Measurements from ENCODE around the gene MAGI2.

Gene MAGI2

GRCh38 chr7:78114993-78115392 lies 1338.5 kb downstream of the MAGI2 start:
- no peaks in the 10 kb centered on the region for H3K27me3 ChIP-seq (ENCODE audit: control insufficient read depth, low read length)
- H3K4me1 ChIP-seq (ENCODE audit: control insufficient read depth, low read length) = no peaks in the 10 kb centered on the region
- no peaks in the 10 kb centered on the region for H3K79me2 ChIP-seq (ENCODE audit: control insufficient read depth, low read length)
- no peaks in the 10 kb centered on the region for H3K9me3 ChIP-seq (ENCODE audit: control insufficient read depth, insufficient read depth, low read length)
- no peaks in the 10 kb centered on the region for H4K20me1 ChIP-seq (ENCODE audit: control insufficient read depth, insufficient read depth, low read depth, low read length)
- H3F3A ChIP-seq (ENCODE audit: control insufficient read depth, insufficient read depth) = no peaks in the 10 kb centered on the region
- no peak for TF ChIP-seq CTCF (IDR thresholded peaks at IDR 0.05; ENCODE audit: low read depth, low read length, poor library complexity, severe bottlenecking)
- no peak for TF ChIP-seq EZH2phosphoT487 (IDR thresholded peaks at IDR 0.05; ENCODE audit: borderline replicate concordance, low read length)
- H3K4me3 ChIP-seq (ENCODE audit: low read length) = no peak overlapping the region
- H3K4me2 ChIP-seq (ENCODE audit: low read length) = no peak overlapping the region
- H3K9me2 ChIP-seq (replicated peaks; ENCODE audit: control insufficient read depth, low read length) = no peaks in the 10 kb centered on the region
- no peak overlapping the region for H3K27ac ChIP-seq (ENCODE audit: low read depth, low read length)
- no peaks in the 10 kb centered on the region for H3K36me3 ChIP-seq (ENCODE audit: control insufficient read depth, low read length)

- Histone ChIP-seq H3K4me1 (ENCODE audit: control insufficient read depth, low read length) (no peaks in the 10 kb centered on the region), H3K79me2 (ENCODE audit: control insufficient read depth, low read length) (no peaks in the 10 kb centered on the region), H3K27ac (ENCODE audit: low read depth, low read length) (no peak overlapping the region), H3K4me2 (ENCODE audit: low read length) (no peak overlapping the region), H3K9me3 (ENCODE audit: control insufficient read depth, insufficient read depth, low read length) (no peaks in the 10 kb centered on the region), H3K36me3 (ENCODE audit: control insufficient read depth, low read length) (no peaks in the 10 kb centered on the region), H3K9me2 (replicated peaks; ENCODE audit: control insufficient read depth, low read length) (no peaks in the 10 kb centered on the region), H3K4me3 (ENCODE audit: low read length) (no peak overlapping the region), H4K20me1 (ENCODE audit: control insufficient read depth, insufficient read depth, low read depth, low read length) (no peaks in the 10 kb centered on the region), H3F3A (ENCODE audit: control insufficient read depth, insufficient read depth) (no peaks in the 10 kb centered on the region), H3K27me3 (ENCODE audit: control insufficient read depth, low read length) (no peaks in the 10 kb centered on the region)
- no peak for TF ChIP-seq CTCF (IDR thresholded peaks at IDR 0.05; ENCODE audit: low read depth, low read length, poor library complexity, severe bottlenecking)
- TF ChIP-seq EZH2phosphoT487 (IDR thresholded peaks at IDR 0.05; ENCODE audit: borderline replicate concordance, low read length) = no peak
Observed at GRCh38 chr7:78112488-78112887, 1341.0 kb downstream of the MAGI2 start.

- Histone ChIP-seq H3K27me3 (ENCODE audit: control insufficient read depth, low read length) (no peaks in the 10 kb centered on the region), H3K9me2 (replicated peaks; ENCODE audit: control insufficient read depth, low read length) (no peaks in the 10 kb centered on the region), H3K9me3 (ENCODE audit: control insufficient read depth, insufficient read depth, low read length) (no peaks in the 10 kb centered on the region), H3K36me3 (ENCODE audit: control insufficient read depth, low read length) (no peaks in the 10 kb centered on the region), H3K4me3 (ENCODE audit: low read length) (no peak overlapping the region), H3K27ac (ENCODE audit: low read depth, low read length) (no peak overlapping the region), H3K79me2 (ENCODE audit: control insufficient read depth, low read length) (no peaks in the 10 kb centered on the region), H3K4me2 (ENCODE audit: low read length) (no peak overlapping the region), H4K20me1 (ENCODE audit: control insufficient read depth, insufficient read depth, low read depth, low read length) (no peaks in the 10 kb centered on the region), H3F3A (ENCODE audit: control insufficient read depth, insufficient read depth) (no peaks in the 10 kb centered on the region), H3K4me1 (ENCODE audit: control insufficient read depth, low read length) (no peaks in the 10 kb centered on the region)
- TF ChIP-seq EZH2phosphoT487 (IDR thresholded peaks at IDR 0.05; ENCODE audit: borderline replicate concordance, low read length) (no peak), CTCF (IDR thresholded peaks at IDR 0.05; ENCODE audit: low read depth, low read length, poor library complexity, severe bottlenecking) (no peak)
Observed at GRCh38 chr7:78111386-78111785, 1342.1 kb downstream of the MAGI2 start.

- H3F3A ChIP-seq (ENCODE audit: control insufficient read depth, insufficient read depth) = no peaks in the 10 kb centered on the region
- no peaks in the 10 kb centered on the region for H3K4me1 ChIP-seq (ENCODE audit: control insufficient read depth, low read length)
- H3K4me2 ChIP-seq (ENCODE audit: low read length) = no peak overlapping the region
- no peak overlapping the region for H3K27ac ChIP-seq (ENCODE audit: low read depth, low read length)
- no peaks in the 10 kb centered on the region for H4K20me1 ChIP-seq (ENCODE audit: control insufficient read depth, insufficient read depth, low read depth, low read length)
- H3K4me3 ChIP-seq (ENCODE audit: low read length) = no peak overlapping the region
- H3K9me3 ChIP-seq (ENCODE audit: control insufficient read depth, insufficient read depth, low read length) = no peaks in the 10 kb centered on the region
- H3K9me2 ChIP-seq (replicated peaks; ENCODE audit: control insufficient read depth, low read length) = no peaks in the 10 kb centered on the region
- no peaks in the 10 kb centered on the region for H3K27me3 ChIP-seq (ENCODE audit: control insufficient read depth, low read length)
- no peaks in the 10 kb centered on the region for H3K36me3 ChIP-seq (ENCODE audit: control insufficient read depth, low read length)
- TF ChIP-seq CTCF (IDR thresholded peaks at IDR 0.05; ENCODE audit: low read depth, low read length, poor library complexity, severe bottlenecking) = no peak
- H3K79me2 ChIP-seq (ENCODE audit: control insufficient read depth, low read length) = no peaks in the 10 kb centered on the region
Observed at GRCh38 chr7:78103475-78103874, 1350.0 kb downstream of the MAGI2 start.
